IMR-90 (cell line): Measurements from ENCODE around the gene CATSPER3. TPM values are rescaled to one million over a fixed set of nuclear protein-coding genes. Genes with fewer than 3 reads are reported as not detected.
"Not testable (repeated sequence)": the region's sequence is repeated elsewhere in the genome, so short reads cannot be mapped to it uniquely, and the experiment has no call there.

ENCODE experiments used
- ATAC-seq: fragments of 200-7000 bp; cut with Tn5 transposase; 2 replicates; pipeline ENCODE4 v1.9.1; 2020; ENCODE audit warnings: low read depth, mild to moderate bottlenecking, moderate library complexity
- BruUV-seq: library from RNA; stranded (reverse); fragments of 400-500 nt; replicated peaks from 2 replicates; lab custom pipeline; 2021; lab: Mats Ljungman, UMichigan
- CTCF ChIA-PET: fragments of 300-600 bp; formaldehyde crosslinking; extraction: SDS; loops from one replicate; lab custom pipeline; 2021; ENCODE audit warnings: antibody characterized with exemption; lab: Yijun Ruan, JAX
- POLR2A ChIA-PET: fragments of 300-600 bp; sonication (Branson Sonifier 250); formaldehyde crosslinking; loops from one replicate; lab custom pipeline; 2022; ENCODE audit warnings: antibody characterized with exemption; ENCODE audit not compliant: unreplicated experiment; lab: Charles Lee
- DNase-seq: peaks from one replicate; pipeline ENCODE4 v3.0.0; 2013
- H2AFZ ChIP-seq: replicated peaks from 2 replicates; pipeline ENCODE3; 2013; ENCODE audit warnings: low read length, mild to moderate bottlenecking; ENCODE audit not compliant: poor library complexity
- H2AK5ac ChIP-seq: 2 replicates; pipeline ENCODE4 v1.6.1; 2013; ENCODE audit warnings: low read depth, low read length, inconsistent platforms
- H2AK9ac ChIP-seq: replicated peaks from 2 replicates; pipeline ENCODE3; 2013; ENCODE audit warnings: mild to moderate bottlenecking, low read depth, low read length, moderate library complexity; ENCODE audit not compliant: poor library complexity
- H2BK120ac ChIP-seq: 2 replicates; pipeline ENCODE4 v1.6.1; 2013; ENCODE audit warnings: low read depth, low read length, inconsistent platforms
- H2BK15ac ChIP-seq: 3 replicates; pipeline ENCODE4 v1.6.1; 2013; ENCODE audit warnings: low read depth, low read length, inconsistent platforms
- H2BK20ac ChIP-seq: 2 replicates; pipeline ENCODE4 v1.6.1; 2013; ENCODE audit warnings: low read depth, mild to moderate bottlenecking, inconsistent platforms, low read length, moderate library complexity
- H2BK5ac ChIP-seq: 2 replicates; pipeline ENCODE4 v1.6.1; 2013; ENCODE audit warnings: mild to moderate bottlenecking, low read depth, low read length, inconsistent platforms; ENCODE audit not compliant: poor library complexity, severe bottlenecking
- H3K14ac ChIP-seq: replicated peaks from 2 replicates; pipeline ENCODE4 v1.6.1; 2013; ENCODE audit warnings: low read depth, low read length, inconsistent platforms
- H3K18ac ChIP-seq: 2 replicates; pipeline ENCODE4 v1.6.1; 2013; ENCODE audit warnings: low read depth, low read length, control low read depth
- H3K23ac ChIP-seq: 2 replicates; pipeline ENCODE4 v1.6.1; 2013; ENCODE audit warnings: low read depth, low read length, inconsistent platforms
- H3K27ac ChIP-seq: 2 replicates; pipeline ENCODE4 v1.5.1; 2013; ENCODE audit warnings: mild to moderate bottlenecking, control low read depth, low read length; ENCODE audit not compliant: insufficient read depth
- H3K27me3 ChIP-seq: 2 replicates; pipeline ENCODE4 v1.6.1; 2013; ENCODE audit warnings: low read length; ENCODE audit not compliant: control insufficient read depth, insufficient read depth
- H3K36me3 ChIP-seq: 2 replicates; pipeline ENCODE4 v1.6.1; 2013; ENCODE audit warnings: low read length, mixed read lengths; ENCODE audit not compliant: control insufficient read depth, insufficient read depth
- H3K4ac ChIP-seq: 2 replicates; pipeline ENCODE4 v1.6.1; 2013; ENCODE audit warnings: low read depth, low read length, inconsistent platforms
- H3K4me1 ChIP-seq: 2 replicates; pipeline ENCODE4 v1.6.1; 2013; ENCODE audit warnings: low read length, mixed read lengths; ENCODE audit not compliant: control insufficient read depth, insufficient read depth
- H3K4me2 ChIP-seq: 2 replicates; pipeline ENCODE4 v1.6.1; 2013; ENCODE audit warnings: low read depth, mild to moderate bottlenecking, control low read depth, low read length, moderate library complexity
- H3K4me3 ChIP-seq: 2 replicates; pipeline ENCODE4 v1.5.1; 2013; ENCODE audit warnings: low read depth, mild to moderate bottlenecking, control low read depth, low read length, moderate library complexity; ENCODE audit not compliant: insufficient read depth
- H3K56ac ChIP-seq: 2 replicates; pipeline ENCODE4 v1.6.1; 2013; ENCODE audit warnings: low read length, inconsistent platforms; ENCODE audit not compliant: insufficient read depth; ENCODE audit errors: extremely low read depth
- H3K79me1 ChIP-seq, 2 experiments: 2 replicates each; pipeline ENCODE4 v1.6.1; 2013; ENCODE audit warnings: low read length in 2 of 2, inconsistent platforms in 1 of 2, low read depth in 1 of 2
- H3K9ac ChIP-seq: 2 replicates; pipeline ENCODE4 v1.6.1; 2013; ENCODE audit warnings: low read depth, low read length, control low read depth
- H3K9me1 ChIP-seq: 2 replicates; pipeline ENCODE4 v1.6.1; 2013; ENCODE audit warnings: low read length, inconsistent platforms; ENCODE audit not compliant: insufficient read depth
- H3K9me3 ChIP-seq: 2 replicates; pipeline ENCODE4 v1.6.1; 2013; ENCODE audit warnings: low read length; ENCODE audit not compliant: control insufficient read depth, insufficient read depth
- H4K20me1 ChIP-seq: 2 replicates; pipeline ENCODE4 v1.6.1; 2013; ENCODE audit warnings: low read length, inconsistent platforms; ENCODE audit not compliant: insufficient read depth
- H4K5ac ChIP-seq: 2 replicates; pipeline ENCODE4 v1.6.1; 2013; ENCODE audit warnings: mild to moderate bottlenecking, low read depth, low read length, control low read depth
- H4K8ac ChIP-seq, 2 experiments: 2 replicates each; pipeline ENCODE4 v1.6.1; 2013; ENCODE audit warnings: low read depth in 2 of 2, low read length in 2 of 2, control low read depth in 1 of 2, inconsistent platforms in 1 of 2
- H4K91ac ChIP-seq: 2 replicates; pipeline ENCODE4 v1.6.1; 2013; ENCODE audit warnings: low read depth, low read length, inconsistent platforms; ENCODE audit not compliant: insufficient read depth
- RCOR1 ChIP-seq: IDR thresholded peaks from 2 replicates; pipeline ENCODE4 v1.6.1; 2012; ENCODE audit warnings: mild to moderate bottlenecking, low read length, improper control_type of control experiment; ENCODE audit not compliant: insufficient replicate concordance
- SMC3 ChIP-seq: fragments of 150-350 bp; IDR thresholded peaks from 2 replicates; pipeline ENCODE4 v1.6.1; 2016; ENCODE audit warnings: low read depth, mild to moderate bottlenecking, antibody characterized with exemption, low read length, moderate library complexity
- USF2 ChIP-seq: fragments of 150-350 bp; IDR thresholded peaks from 2 replicates; pipeline ENCODE4 v1.6.1; 2017; ENCODE audit warnings: mild to moderate bottlenecking, antibody characterized with exemption, low read length, low read depth
- WGBS, 2 experiments: methylation state at CpG; one replicate each; pipeline versions ENCODE4 v1.1.5 to v1.1.7; 2013; ENCODE audit warnings: missing lambda C conversion rate in 2 of 2; ENCODE audit not compliant: insufficient read length in 1 of 2; ENCODE audit errors: extremely low coverage in 2 of 2; 5-methylcytosine and 5-hydroxymethylcytosine counted together
- dilution Hi-C: fragments of 300-500 bp; cut with HindIII; formaldehyde crosslinking; loops from one replicate; pipeline ENCODE4 v1.14.3; 2018; ENCODE audit warnings: low sequenced_read_pairs; ENCODE audit not compliant: unreplicated experiment
- in situ Hi-C: fragments of 300-500 bp; cut with MboI; formaldehyde crosslinking; loops from 3 replicates; pipeline ENCODE4 v1.14.3; 2019; ENCODE audit warnings: low sequenced_read_pairs, inconsistent platforms, mixed read lengths
- intact Hi-C: fragments of 100-400 bp; cut with micrococcal nuclease; formaldehyde crosslinking; loops from 2 replicates; pipeline ENCODE4 v1.10.0; 2022
- polyA plus RNA-seq, 3 experiments: library from polyadenylated mRNA; depleted of rRNA; stranded (reverse); fragments of >200 nt; gene quantifications; 2 replicates each; pipeline ENCODE4 v1.2.3, GENCODE V29; 2012; ENCODE audit warnings: low replicate concordance in 1 of 3
- total RNA-seq: library from RNA; depleted of rRNA; stranded (reverse); fragments of >200 nt; gene quantifications from 2 replicates; pipeline ENCODE4 v1.2.3, GENCODE V29; 2012

The CATSPER3 gene
- total and polyA plus RNA-seq, 2 of the 4 experiments (the other 2 are of a cell fraction) = under 0.01 to 0.12 TPM

GRCh38 chr5:134989266-134989830 lies 21.6 kb downstream of the CATSPER3 start:
- Histone ChIP-seq H4K8ac (no peak overlapping the region), H3K27me3 (no peaks in the 10 kb centered on the region; the same call in 1 of the 2 replicates), H4K20me1 (no peaks in the 10 kb centered on the region), H3K9me3 (no peaks in the 10 kb centered on the region), H3K56ac (no peak overlapping the region), H3K79me1 (no peaks in the 10 kb centered on the region), H3K36me3 (no peaks in the 10 kb centered on the region), H4K91ac (no peak overlapping the region), H2BK20ac (no peak overlapping the region), H2AK5ac (no peak overlapping the region), H3K4me1 (no peaks in the 10 kb centered on the region), H3K9ac (no peak overlapping the region), H3K9me1 (no peaks in the 10 kb centered on the region), H3K23ac (no peak overlapping the region), H2BK15ac (no peak overlapping the region), H2AK9ac (no peak overlapping the region), H3K4me3 (no peak overlapping the region), H2BK120ac (no peak overlapping the region), H3K18ac (no peak overlapping the region), H3K4me2 (no peak overlapping the region), H3K14ac (no peak overlapping the region), H3K4ac (no peak overlapping the region), H3K27ac (no peak overlapping the region), H2AFZ (no peak overlapping the region), H4K5ac (no peak overlapping the region), H2BK5ac (no peak overlapping the region)
- TF ChIP-seq USF2 (no peak), SMC3 (no peak), RCOR1 (no peak)
- in situ Hi-C loops = no loop called here
- dilution Hi-C loops = no loop called here
- BruUV-seq = no TSS peak
- intact Hi-C loops = no loop called here
- DNase-seq (peak; percentile 45), ATAC-seq (peak; percentile 65; the same call in 1 of the 2 replicates)
- ChIA-PET CTCF (interaction anchor here (0.9 kb wide), 1 partner anchor 58 kb away, joined by 3 read pairs; no protein-coding TSS in a partner anchor), POLR2A (no interaction called here)
- WGBS, 2 experiments = no CpG with 5 or more reads among the region's 3 CpGs

DNA sequence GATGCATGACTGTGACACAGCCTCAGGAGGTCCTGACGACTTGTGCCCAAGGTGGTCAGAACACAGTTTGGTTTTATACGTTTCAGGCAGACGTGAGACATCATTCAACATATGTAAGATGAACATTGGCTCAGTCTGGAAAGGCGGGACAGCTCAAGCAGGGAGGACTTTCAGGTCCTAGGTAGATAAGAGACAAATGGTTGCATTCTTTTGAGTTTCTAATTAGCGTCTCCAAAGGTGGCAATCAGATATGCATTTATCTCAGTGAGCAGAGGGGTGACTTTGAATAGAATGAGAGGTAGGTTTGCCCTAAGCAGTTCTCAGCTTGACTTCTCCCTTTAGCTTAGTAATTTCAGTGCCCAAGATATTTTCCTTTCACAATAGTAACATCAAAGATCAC lies 22.5 kb downstream of the CATSPER3 start:
- not testable (repeated sequence) for H2BK120ac ChIP-seq

More for the DNA sequence above, 22.5 kb downstream of the CATSPER3 start:
- H3K23ac ChIP-seq, H4K5ac ChIP-seq, in situ Hi-C loops, H4K20me1 ChIP-seq, H3K56ac ChIP-seq, DNase-seq, H4K91ac ChIP-seq, CTCF ChIA-PET, H2BK20ac ChIP-seq, H2BK15ac ChIP-seq, H4K8ac ChIP-seq, H3K79me1 ChIP-seq, dilution Hi-C loops, H3K27me3 ChIP-seq, H3K4ac ChIP-seq, H2AK9ac ChIP-seq, H2BK5ac ChIP-seq, H3K18ac ChIP-seq, H3K9me3 ChIP-seq, H3K4me1 ChIP-seq, H2AK5ac ChIP-seq, H3K14ac ChIP-seq, H3K9me1 ChIP-seq, H3K9ac ChIP-seq, H3K27ac ChIP-seq, H3K36me3 ChIP-seq, H2AFZ ChIP-seq, H3K4me3 ChIP-seq, POLR2A ChIA-PET, BruUV-seq, ATAC-seq, H3K4me2 ChIP-seq: not testable (repeated sequence)
- 48% methylated on average over 3 of the region's 5 CpGs; no CpG with 5 or more reads in 1 of the 2 experiments for WGBS, 2 experiments
- intact Hi-C loops = loop anchor here (10.0 kb wide), 1 partner anchor 55 kb away; no protein-coding TSS in a partner anchor
